ENCODE data around the gene MDM2. TPM values are rescaled to one million over a fixed set of nuclear protein-coding genes. Genes with fewer than 3 reads are reported as not detected.

Gene MDM2
- total and polyA plus RNA-seq, 2 of the 8 experiments (the other 6 are each of a cell fraction or from before 2014, with no cell fraction given), result 15.1 to 115 TPM

DNA sequence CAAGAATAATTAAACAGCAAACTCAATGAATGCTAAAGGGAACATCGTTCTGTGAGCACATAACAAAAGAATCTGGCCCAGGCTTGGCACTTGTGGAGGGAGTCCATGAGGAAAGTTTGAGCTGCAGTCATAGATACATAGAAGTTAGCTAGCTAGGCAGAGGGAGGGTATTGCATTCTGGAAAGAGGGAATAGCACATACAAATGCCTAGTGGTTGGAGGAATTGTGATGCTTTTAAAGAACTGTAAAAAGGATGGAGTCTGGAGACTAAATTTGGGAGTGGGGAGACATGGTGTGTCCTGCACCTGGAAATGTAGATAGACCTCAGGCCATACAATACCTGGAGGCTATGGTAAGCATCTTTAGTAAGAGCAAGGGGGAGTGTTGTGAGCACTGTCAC lies 38.0 kb upstream of the MDM2 start:
- H3K79me1 ChIP-seq (ENCODE audit: low read depth, low read length), result no peaks in the 10 kb centered on the region
- POLR2A ChIA-PET (ENCODE audit: partially characterized antibody), result interaction anchor here (0.8 to 1.9 kb wide), 6 partner anchors 7 to 37 kb away, joined by 3 to 6 read pairs (median 3); no protein-coding TSS in a partner anchor
- H3K79me2 ChIP-seq (ENCODE audit: control insufficient read depth in 1 of 2, insufficient read depth in 2 of 2, low read length in 2 of 2), result no peaks in the 10 kb centered on the region
- H3K4me2 ChIP-seq (ENCODE audit: insufficient read depth in 1 of 2, low read depth in 2 of 2, low read length in 2 of 2), result no peak overlapping the region
- FAIRE-seq, result no peak
- no peak overlapping the region for H2BK20ac ChIP-seq (ENCODE audit: low read length)
- H3K27me3 ChIP-seq (replicated peaks in 1 of 4; ENCODE audit: control insufficient read depth in 3 of 4, extremely low read depth in 1 of 4, insufficient read depth in 3 of 4, low read length in 3 of 4), result no peaks in the 10 kb centered on the region
- H3K4me1 ChIP-seq (replicated peaks in 1 of 4; ENCODE audit: control insufficient read depth in 3 of 4, insufficient read depth in 4 of 4, low read length in 3 of 4), result no peaks in the 10 kb centered on the region
- H3K4ac ChIP-seq (replicated peaks; ENCODE audit: insufficient read length, low read depth, low read length), result no peak overlapping the region
- H3K14ac ChIP-seq (ENCODE audit: insufficient read length), result no peak overlapping the region
- peaks cover 0 to 7% (median under 1%) of the 10 kb centered on the region in 4 experiments; a peak in 2 of 8 replicates for H3K36me3 ChIP-seq (ENCODE audit: control insufficient read depth in 2 of 4, insufficient read depth in 4 of 4, low read length in 3 of 4)
- no peak overlapping the region for H4K8ac ChIP-seq (ENCODE audit: extremely low read depth, insufficient read depth, low read length)
- H4K91ac ChIP-seq (replicated peaks; ENCODE audit: insufficient read length, low read length), result no peak overlapping the region
- no peak overlapping the region for H3K18ac ChIP-seq (ENCODE audit: extremely low read depth, low read length)
- no peak overlapping the region for H2AFZ ChIP-seq (ENCODE audit: low read length)
- H3K23me2 ChIP-seq (ENCODE audit: low read depth, low read length), result no peaks in the 10 kb centered on the region
- H3K56ac ChIP-seq (replicated peaks; ENCODE audit: insufficient read length, low read depth, low read length), result no peak overlapping the region
- H4K20me1 ChIP-seq (replicated peaks in 1 of 2; ENCODE audit: control insufficient read depth in 1 of 2, insufficient read depth in 2 of 2, low read length in 2 of 2), result no peaks in the 10 kb centered on the region
- no peak overlapping the region for H2BK5ac ChIP-seq (ENCODE audit: low read depth, low read length)
- H3K9ac ChIP-seq (replicated peaks in 1 of 4; ENCODE audit: extremely low read depth in 1 of 4, low read depth in 3 of 4, low read length in 3 of 4), result no peak overlapping the region
- H3K27ac ChIP-seq (ENCODE audit: low read depth, low read length), result no peak overlapping the region
- no peak overlapping the region for H3K23ac ChIP-seq (ENCODE audit: insufficient read length)
- H2AK5ac ChIP-seq (ENCODE audit: low read depth, low read length), result no peak overlapping the region
- no peak overlapping the region for H3K4me3 ChIP-seq (ENCODE audit: extremely low read depth in 1 of 4, insufficient read depth in 2 of 4, low read depth in 3 of 4, low read length in 4 of 4)
- H2BK120ac ChIP-seq (replicated peaks; ENCODE audit: low read depth, low read length), result no peak overlapping the region
- H2BK12ac ChIP-seq (ENCODE audit: low read depth, low read length), result no peak overlapping the region
- DNase-seq (ENCODE audit: low read depth in 1 of 2, low spot score in 2 of 2), result no peak
- H3K9me3 ChIP-seq (ENCODE audit: insufficient read depth in 2 of 2, low read depth in 1 of 2, low read length in 1 of 2), result no peaks in the 10 kb centered on the region
- TF ChIP-seq, protein P1, sequence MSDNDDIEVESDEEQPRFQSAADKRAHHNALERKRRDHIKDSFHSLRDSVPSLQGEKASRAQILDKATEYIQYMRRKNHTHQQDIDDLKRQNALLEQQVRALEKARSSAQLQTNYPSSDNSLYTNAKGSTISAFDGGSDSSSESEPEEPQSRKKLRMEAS (IDR thresholded peaks at IDR 0.05), result no peak
- TF ChIP-seq SAP30 (IDR thresholded peaks at IDR 0.05; ENCODE audit: insufficient read depth, insufficient replicate concordance, low read length), result no peak
- TF ChIP-seq SP4 (IDR thresholded peaks at IDR 0.05; ENCODE audit: low read length), result no peak
- TF ChIP-seq CBX5 (IDR thresholded peaks at IDR 0.05; ENCODE audit: low read depth, low read length), result no peak
- no peak for TF ChIP-seq CBX8 (IDR thresholded peaks at IDR 0.05; ENCODE audit: borderline replicate concordance, low read depth, low read length)
- CTCF ChIA-PET (ENCODE audit: partially characterized antibody), result interaction anchor here (0.9 kb wide), 1 partner anchor 12 kb away, joined by 4 read pairs; no protein-coding TSS in a partner anchor
- H4K5ac ChIP-seq (ENCODE audit: insufficient read length, low read depth, low read length), result no peak overlapping the region
- WGBS, 2 experiments (ENCODE audit: extremely low coverage in 1 of 2, insufficient coverage in 1 of 2, insufficient read length in 1 of 2, insufficient replicate concordance in 2 of 2, low coverage in 1 of 2, low lambda C conversion rate in 2 of 2, missing lambda C conversion rate in 1 of 2), result 83% methylated on average over 1 of the region's 1 CpG; no CpG with 5 or more reads in 1 of the 2 experiments
- H2BK15ac ChIP-seq (ENCODE audit: low read length), result no peak overlapping the region

All from H1 (cell line).